A673 (cell line): ENCODE measurements around the gene ADCY3. TPM values are rescaled to one million over a fixed set of nuclear protein-coding genes. Genes with fewer than 3 reads are reported as not detected.

Experiments
- BruUV-seq: library from RNA; stranded (reverse); fragments of 400-500 nt; replicated peaks from 2 replicates; lab custom pipeline; 2021; lab: Mats Ljungman, UMichigan
- CTCF ChIA-PET: fragments of 300-600 bp; sonication (Branson Sonifier 250); formaldehyde crosslinking; loops from one replicate; lab custom pipeline; 2022; ENCODE audit warnings: antibody characterized with exemption; lab: Charles Lee
- POLR2A ChIA-PET: fragments of 300-600 bp; sonication (Branson Sonifier 250); formaldehyde crosslinking; loops from one replicate; lab custom pipeline; 2022; ENCODE audit warnings: antibody characterized with exemption; ENCODE audit not compliant: low non-redundant PET; lab: Charles Lee
- DNase-seq: peaks from one replicate; pipeline ENCODE4 v3.0.0-alpha.2; 2015; ENCODE audit warnings: low spot score
- H3K27ac ChIP-seq: fragments of 200-600 bp; sonication (generic); 2 replicates; pipeline ENCODE4 v1.5.1; 2016; ENCODE audit warnings: mixed run types, low read depth, mild to moderate bottlenecking, mixed read lengths, antibody characterized with exemption, low read length; ENCODE audit not compliant: poor library complexity, severe bottlenecking
- H3K27me3 ChIP-seq: fragments of 200-600 bp; sonication (generic); replicated peaks from 2 replicates; pipeline ENCODE4 v1.6.1; 2017; ENCODE audit warnings: mixed run types, low read depth, mild to moderate bottlenecking, mixed read lengths, antibody characterized with exemption, low read length; ENCODE audit not compliant: insufficient read depth, poor library complexity
- H3K36me3 ChIP-seq: fragments of 200-600 bp; sonication (generic); 2 replicates; pipeline ENCODE4 v1.6.1; 2016; ENCODE audit warnings: mixed run types, mild to moderate bottlenecking, mixed read lengths, antibody characterized with exemption, low read length; ENCODE audit not compliant: insufficient read depth, poor library complexity, severe bottlenecking
- H3K4me1 ChIP-seq: fragments of 200-600 bp; sonication (generic); 2 replicates; pipeline ENCODE4 v1.6.1; 2017; ENCODE audit warnings: mixed run types, mild to moderate bottlenecking, mixed read lengths, antibody characterized with exemption, low read length; ENCODE audit not compliant: insufficient read depth, poor library complexity, severe bottlenecking
- H3K4me3 ChIP-seq: fragments of 200-600 bp; sonication (generic); 2 replicates; pipeline ENCODE4 v1.5.1; 2016; ENCODE audit warnings: low read depth, mixed run types, mild to moderate bottlenecking, mixed read lengths, low read length; ENCODE audit not compliant: poor library complexity, severe bottlenecking
- H3K9me3 ChIP-seq: fragments of 200-600 bp; sonication (generic); 2 replicates; pipeline ENCODE4 v1.6.1; 2016; ENCODE audit warnings: mixed run types, low read depth, mild to moderate bottlenecking, mixed read lengths, antibody characterized with exemption, low read length; ENCODE audit not compliant: poor library complexity, severe bottlenecking
- CTCF ChIP-seq: fragments of 300-800, 200-600 bp; sonication (generic); conservative IDR thresholded peaks from 2 replicates; pipeline ENCODE4 v1.5.1; 2017; ENCODE audit warnings: low read depth, mild to moderate bottlenecking, antibody characterized with exemption, low read length, moderate library complexity, mixed read lengths
- EZH2 ChIP-seq: fragments of 200-600 bp; sonication (generic); IDR thresholded peaks from 2 replicates; pipeline ENCODE4 v1.6.1; 2017; ENCODE audit warnings: borderline replicate concordance, low read depth, mild to moderate bottlenecking, mixed read lengths, antibody characterized with exemption, low read length; ENCODE audit not compliant: poor library complexity, severe bottlenecking
- intact Hi-C: fragments of 100-400 bp; cut with micrococcal nuclease; formaldehyde crosslinking; loops from one replicate; pipeline ENCODE4 v1.10.0; 2022; ENCODE audit not compliant: unreplicated experiment
- total RNA-seq: library from RNA; stranded (reverse); gene quantifications from 2 replicates; pipeline ENCODE4 v1.2.3, GENCODE V29; 2021

ADCY3 gene
- total RNA-seq, 1 experiment from 2014 or later = 42.2 TPM

GRCh38 chr2:24859968-24860600 is 60.0 kb downstream of the ADCY3 start:
- Histone ChIP-seq H3K4me1 (no peaks in the 10 kb centered on the region), H3K27me3 (no peaks in the 10 kb centered on the region), H3K36me3 (no peaks in the 10 kb centered on the region), H3K27ac (no peak overlapping the region), H3K4me3 (no peak overlapping the region), H3K9me3 (no peaks in the 10 kb centered on the region)
- ChIA-PET CTCF (no interaction called here), POLR2A (no interaction called here)
- TF ChIP-seq CTCF (no peak), EZH2 (no peak)
- no peak for DNase-seq
- no TSS peak for BruUV-seq
- intact Hi-C loops = no loop called here

- ChIA-PET POLR2A (no interaction called here), CTCF (no interaction called here)
- Histone ChIP-seq H3K27ac (no peak overlapping the region), H3K36me3 (no peaks in the 10 kb centered on the region), H3K4me1 (no peaks in the 10 kb centered on the region), H3K27me3 (no peaks in the 10 kb centered on the region), H3K4me3 (no peak overlapping the region), H3K9me3 (no peaks in the 10 kb centered on the region)
- DNase-seq = no peak
- BruUV-seq = no TSS peak
- TF ChIP-seq EZH2 (no peak), CTCF (no peak)
- intact Hi-C loops = no loop called here
Measured at GRCh38 chr2:24858996-24859395, 61.0 kb downstream of the ADCY3 start.

- ChIA-PET POLR2A (no interaction called here), CTCF (no interaction called here)
- DNase-seq = no peak
- no peak overlapping the region for H3K27ac ChIP-seq
- intact Hi-C loops = no loop called here
- no peak overlapping the region for H3K4me3 ChIP-seq
- H3K36me3 ChIP-seq = no peaks in the 10 kb centered on the region
- TF ChIP-seq CTCF (no peak), EZH2 (no peak)
- H3K4me1 ChIP-seq = no peaks in the 10 kb centered on the region
- BruUV-seq = no TSS peak
- no peaks in the 10 kb centered on the region for H3K27me3 ChIP-seq
- no peaks in the 10 kb centered on the region for H3K9me3 ChIP-seq
Measured at GRCh38 chr2:24857746-24858145, 62.3 kb downstream of the ADCY3 start.
